ENCODE results near the gene RPL22L1.

The RPL22L1 gene

DNA sequence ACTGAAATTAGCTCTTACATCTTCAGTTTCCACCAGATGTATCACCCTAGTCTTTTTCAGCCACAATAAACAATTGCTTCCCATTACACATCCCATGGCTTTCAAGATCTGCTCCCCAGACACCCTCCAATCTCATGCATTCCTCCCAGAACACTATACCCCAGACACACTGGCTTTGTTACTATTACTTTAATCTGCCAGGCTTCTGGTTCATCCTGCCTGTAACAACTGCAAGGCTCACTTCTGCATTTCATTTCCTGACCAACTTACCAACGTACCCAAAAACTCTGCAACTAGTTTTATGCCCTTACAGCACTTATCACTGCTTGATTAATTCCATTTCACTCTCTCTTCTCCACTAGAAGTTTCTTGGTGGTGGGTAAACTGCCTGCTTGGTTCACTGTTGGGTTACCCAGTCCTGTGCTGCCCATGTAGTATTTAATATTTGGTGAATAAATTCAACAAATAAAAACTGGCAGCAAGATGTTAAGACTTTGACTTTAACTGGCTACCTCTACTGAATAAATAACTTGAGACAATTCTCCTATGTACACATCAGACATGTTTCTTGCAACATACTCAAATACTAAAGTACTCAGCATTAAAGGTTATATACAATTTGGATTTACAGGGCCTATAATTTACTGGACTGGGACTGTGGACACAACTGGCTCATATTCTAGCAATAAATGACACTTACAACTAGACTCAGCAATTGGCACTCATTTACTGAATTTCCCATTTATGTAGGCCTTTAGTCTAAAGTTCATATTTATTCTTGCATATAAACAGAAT, 2.7 kb downstream of the RPL22L1 start:
- TF ChIP-seq, protein P1, sequence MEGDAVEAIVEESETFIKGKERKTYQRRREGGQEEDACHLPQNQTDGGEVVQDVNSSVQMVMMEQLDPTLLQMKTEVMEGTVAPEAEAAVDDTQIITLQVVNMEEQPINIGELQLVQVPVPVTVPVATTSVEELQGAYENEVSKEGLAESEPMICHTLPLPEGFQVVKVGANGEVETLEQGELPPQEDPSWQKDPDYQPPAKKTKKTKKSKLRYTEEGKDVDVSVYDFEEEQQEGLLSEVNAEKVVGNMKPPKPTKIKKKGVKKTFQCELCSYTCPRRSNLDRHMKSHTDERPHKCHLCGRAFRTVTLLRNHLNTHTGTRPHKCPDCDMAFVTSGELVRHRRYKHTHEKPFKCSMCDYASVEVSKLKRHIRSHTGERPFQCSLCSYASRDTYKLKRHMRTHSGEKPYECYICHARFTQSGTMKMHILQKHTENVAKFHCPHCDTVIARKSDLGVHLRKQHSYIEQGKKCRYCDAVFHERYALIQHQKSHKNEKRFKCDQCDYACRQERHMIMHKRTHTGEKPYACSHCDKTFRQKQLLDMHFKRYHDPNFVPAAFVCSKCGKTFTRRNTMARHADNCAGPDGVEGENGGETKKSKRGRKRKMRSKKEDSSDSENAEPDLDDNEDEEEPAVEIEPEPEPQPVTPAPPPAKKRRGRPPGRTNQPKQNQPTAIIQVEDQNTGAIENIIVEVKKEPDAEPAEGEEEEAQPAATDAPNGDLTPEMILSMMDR (IDR thresholded peaks at IDR 0.05; ENCODE audit: low read depth, low read length) = no peak
- H3K4me3 ChIP-seq (ENCODE audit: low read depth, low read length) = peak overlapping the region; percentile 94
- H3K4me1 ChIP-seq = no peaks in the 10 kb centered on the region
- DNase-seq = no peak
- peaks cover 42% of the 10 kb centered on the region for H3K36me3 ChIP-seq
- H3K9me3 ChIP-seq = no peaks in the 10 kb centered on the region
- H3K27me3 ChIP-seq = no peaks in the 10 kb centered on the region

DNA sequence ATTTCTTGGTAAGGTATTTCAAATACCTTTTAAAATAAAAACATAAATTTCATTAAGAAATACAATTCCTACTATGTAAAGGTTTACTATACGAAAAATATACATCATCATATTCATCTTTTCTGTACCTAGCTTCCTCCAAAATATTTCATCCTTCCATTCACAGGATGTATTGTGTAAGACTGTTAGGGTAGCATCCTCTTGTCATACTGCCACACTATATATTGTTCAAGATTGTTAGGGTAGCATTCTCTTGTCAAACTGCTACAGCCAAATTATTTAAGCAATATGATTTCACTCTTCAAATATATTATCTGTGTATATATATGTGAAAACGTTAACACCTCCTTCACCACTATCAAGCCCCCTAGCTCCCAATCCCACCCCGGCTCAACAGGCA, 3.5 kb downstream of the RPL22L1 start:
- H3K36me3 ChIP-seq = peaks cover 42% of the 10 kb centered on the region
- H3K4me3 ChIP-seq (ENCODE audit: low read depth, low read length) = no peak overlapping the region
- no peaks in the 10 kb centered on the region for H3K9me3 ChIP-seq
- TF ChIP-seq, protein P1 (IDR thresholded peaks at IDR 0.05; ENCODE audit: low read depth, low read length) = no peak
- H3K4me1 ChIP-seq = no peaks in the 10 kb centered on the region
- no peak for DNase-seq
- no peaks in the 10 kb centered on the region for H3K27me3 ChIP-seq

DNA sequence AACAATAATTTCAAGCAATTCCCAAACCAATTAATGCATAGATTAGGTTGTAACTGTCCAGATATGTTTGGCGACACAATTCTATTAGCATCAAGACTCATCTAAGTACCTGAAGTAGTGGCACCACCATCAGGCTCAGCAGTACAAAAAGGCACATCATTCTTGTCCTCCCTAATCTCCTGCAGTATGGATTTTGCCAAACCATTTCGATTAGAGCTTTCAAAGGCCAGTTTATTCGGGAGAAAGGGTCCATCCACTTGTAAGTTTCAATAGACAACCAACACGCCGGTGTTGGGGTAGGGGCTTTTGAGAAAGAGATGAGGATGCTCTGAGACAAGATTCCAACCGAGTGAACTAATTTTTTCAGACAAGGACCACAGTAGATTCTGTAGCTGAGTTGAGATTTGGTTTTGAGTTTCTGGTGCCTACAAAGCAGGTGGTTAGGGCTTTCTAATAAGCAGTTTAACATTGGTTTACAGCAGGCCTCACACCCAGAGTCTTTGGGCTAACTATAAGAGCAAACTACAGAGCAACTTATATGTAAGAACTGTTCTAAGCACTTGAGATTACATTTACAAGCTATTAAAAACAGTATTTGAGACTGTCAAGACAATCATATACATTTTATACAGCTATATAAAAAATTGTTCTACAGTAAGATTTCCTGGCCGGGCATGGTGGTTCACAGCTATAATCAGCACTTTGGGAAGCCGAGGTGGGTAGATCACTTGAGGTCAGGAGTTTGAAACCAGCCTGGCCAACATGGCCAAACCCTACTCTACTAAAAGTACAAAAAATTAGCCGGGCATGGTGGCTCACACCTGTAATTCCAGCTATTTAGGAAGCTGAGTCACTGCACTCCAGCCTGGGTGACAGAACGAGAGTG, 4.5 kb downstream of the RPL22L1 start:
- Histone ChIP-seq H3K36me3 (peaks cover 42% of the 10 kb centered on the region), H3K27me3 (no peaks in the 10 kb centered on the region), H3K4me1 (no peaks in the 10 kb centered on the region), H3K9me3 (no peaks in the 10 kb centered on the region), H3K4me3 (ENCODE audit: low read depth, low read length) (no peak overlapping the region)
- no peak for DNase-seq
- TF ChIP-seq, protein P1 (IDR thresholded peaks at IDR 0.05; ENCODE audit: low read depth, low read length) = no peak

DNA sequence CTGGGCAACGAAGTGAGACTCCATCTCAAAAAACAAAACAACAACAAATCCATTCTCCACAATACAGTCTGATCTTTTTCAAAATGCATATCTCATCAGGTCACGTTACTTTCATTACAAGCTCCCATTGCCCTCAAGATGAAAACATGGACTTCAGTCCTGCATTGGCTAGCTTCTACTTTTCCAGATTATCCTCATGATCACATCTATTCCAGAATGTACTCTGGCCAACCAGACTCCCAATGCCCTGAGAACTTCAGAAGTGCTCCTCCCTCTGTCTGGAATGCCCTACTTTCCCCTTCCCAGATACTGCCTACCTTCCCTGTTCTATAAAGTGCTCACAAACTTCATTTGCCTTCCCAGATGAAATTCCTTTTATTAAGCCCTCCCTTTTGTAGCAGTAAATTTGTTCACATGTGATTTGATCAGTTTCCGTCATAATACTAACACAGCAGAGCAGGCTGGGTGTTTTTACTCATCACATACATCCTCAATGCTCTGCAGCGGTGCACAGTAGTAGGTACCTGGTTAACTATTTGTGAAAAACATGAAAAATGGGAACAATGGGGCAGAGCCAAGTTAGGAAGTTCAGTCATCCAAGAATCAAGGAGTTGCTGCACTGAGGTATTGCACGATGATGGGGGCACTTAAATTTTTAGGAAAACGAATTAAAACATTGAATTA, 5.3 kb downstream of the RPL22L1 start:
- Histone ChIP-seq H3K4me1 (no peaks in the 10 kb centered on the region), H3K9me3 (no peaks in the 10 kb centered on the region), H3K27me3 (no peaks in the 10 kb centered on the region), H3K36me3 (peaks cover 42% of the 10 kb centered on the region), H3K4me3 (ENCODE audit: low read depth, low read length) (no peak overlapping the region)
- no peak for DNase-seq
- TF ChIP-seq, protein P1 (IDR thresholded peaks at IDR 0.05; ENCODE audit: low read depth, low read length) = no peak

DNA sequence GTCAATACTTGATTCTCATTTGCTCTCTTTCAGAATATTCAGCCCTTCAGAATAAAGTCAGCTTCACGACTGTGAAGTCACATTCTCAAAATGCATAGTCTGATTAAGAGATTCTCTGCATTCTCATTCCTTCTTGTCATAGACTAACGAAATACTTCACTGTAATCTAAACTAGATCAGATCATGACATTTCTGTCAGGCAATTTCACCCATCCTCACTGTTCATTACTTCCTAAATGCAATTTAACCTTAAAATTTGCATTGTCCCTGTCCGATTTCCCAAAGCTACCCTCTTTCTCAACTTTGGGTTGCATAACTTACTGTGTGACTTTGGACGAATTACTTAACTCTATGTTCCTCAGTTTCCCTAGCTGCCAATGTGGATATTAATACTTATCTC, 6.2 kb downstream of the RPL22L1 start:
- no peak for DNase-seq
- H3K4me3 ChIP-seq (ENCODE audit: low read depth, low read length) = no peak overlapping the region
- no peaks in the 10 kb centered on the region for H3K27me3 ChIP-seq
- no peaks in the 10 kb centered on the region for H3K4me1 ChIP-seq
- peaks cover 37% of the 10 kb centered on the region for H3K36me3 ChIP-seq
- TF ChIP-seq, protein P1 (IDR thresholded peaks at IDR 0.05; ENCODE audit: low read depth, low read length) = no peak
- no peaks in the 10 kb centered on the region for H3K9me3 ChIP-seq

Data from BE2C (cell line).